LNCaP clone FGC (cell line): ENCODE data around the gene IL3.

Source experiments
- DNase-seq: peaks from one replicate; pipeline ENCODE4 v3.0.0-alpha.2; 2011; ENCODE audit warnings: low read depth
- H3K4me3 ChIP-seq: 2 replicates; pipeline ENCODE4 v1.5.1; 2011; ENCODE audit warnings: mild to moderate bottlenecking, low read depth, low read length, control low read depth
- CTCF ChIP-seq: IDR thresholded peaks from 2 replicates; pipeline ENCODE4 v1.5.1; 2012; ENCODE audit warnings: mild to moderate bottlenecking; ENCODE audit not compliant: control insufficient read depth, insufficient read depth; ENCODE audit errors: extremely low read depth

The IL3 gene

GRCh38 chr5:132079081-132079480, 18.6 kb downstream of the IL3 start:
- H3K4me3 ChIP-seq, result no peak overlapping the region
- TF ChIP-seq CTCF, result no peak
- no peak for DNase-seq

GRCh38 chr5:132079619-132080018, 19.2 kb downstream of the IL3 start:
- DNase-seq, result no peak
- no peak overlapping the region for H3K4me3 ChIP-seq
- no peak for TF ChIP-seq CTCF

GRCh38 chr5:132080595-132080994, 20.1 kb downstream of the IL3 start:
- H3K4me3 ChIP-seq, result no peak overlapping the region
- no peak for TF ChIP-seq CTCF
- no peak for DNase-seq

GRCh38 chr5:132081458-132081857, 21.0 kb downstream of the IL3 start:
- TF ChIP-seq CTCF, result no peak
- DNase-seq, result no peak
- H3K4me3 ChIP-seq, result no peak overlapping the region

- DNase-seq, result no peak
- TF ChIP-seq CTCF, result no peak
- no peak overlapping the region for H3K4me3 ChIP-seq
These were observed 22.0 kb downstream of the IL3 start for GRCh38 chr5:132082329-132083023.

GRCh38 chr5:132083071-132083678, 22.7 kb downstream of the IL3 start:
- no peak for DNase-seq
- H3K4me3 ChIP-seq, result no peak overlapping the region
- TF ChIP-seq CTCF, result no peak

- no peak for TF ChIP-seq CTCF
These were observed 25.2 kb downstream of the IL3 start for GRCh38 chr5:132085686-132086085.

More at GRCh38 chr5:132085686-132086085, 25.2 kb downstream of the IL3 start:
- no peak for DNase-seq
- no peak overlapping the region for H3K4me3 ChIP-seq
